Activated CD4-positive, alpha-beta T cell treated with anti-CD3 and anti-CD28 coated beads for 36 hours (primary cell): ENCODE data around the gene NMUR1. TPM values are rescaled to one million over a fixed set of nuclear protein-coding genes. Genes with fewer than 3 reads are reported as not detected.
A peak's percentile ranks its signal among the peaks of the same experiment; 100 is the strongest.

Experiments
- ATAC-seq: fragments of 200-7000 bp; cut with Tn5 transposase; one replicate; pipeline ENCODE4 v1.10.0; 2021; ENCODE audit warnings: mild to moderate bottlenecking, moderate library complexity
- CTCF ChIA-PET: fragments of 350-600 bp; sonication (Branson Sonifier 250); formaldehyde crosslinking; loops from one replicate; lab custom pipeline; 2021; ENCODE audit warnings: antibody characterized with exemption; lab: Charles Lee
- POLR2A ChIA-PET: fragments of 350-600 bp; sonication (Branson Sonifier 250); formaldehyde crosslinking; loops from one replicate; lab custom pipeline; 2021; ENCODE audit warnings: antibody characterized with exemption, inconsistent platforms; lab: Charles Lee
- DNase-seq: peaks from one replicate; pipeline ENCODE4 v3.0.0-alpha.2; 2020
- H3K27ac Mint-ChIP-seq: one replicate; pipeline ENCODE4 v1.8.0; 2021; ENCODE audit warnings: mixed read lengths
- H3K27me3 Mint-ChIP-seq: one replicate; pipeline ENCODE4 v1.8.0; 2021; ENCODE audit warnings: mixed read lengths
- H3K36me3 Mint-ChIP-seq: one replicate; pipeline ENCODE4 v1.8.0; 2021; ENCODE audit warnings: low read depth, mixed read lengths
- H3K4me1 Mint-ChIP-seq: one replicate; pipeline ENCODE4 v1.8.0; 2021; ENCODE audit warnings: mixed read lengths
- H3K4me3 Mint-ChIP-seq: one replicate; pipeline ENCODE4 v1.8.0; 2021; ENCODE audit warnings: mild to moderate bottlenecking, moderate library complexity, mixed read lengths
- H3K9me3 Mint-ChIP-seq: one replicate; pipeline ENCODE4 v1.8.0; 2021; ENCODE audit warnings: low read depth, mixed read lengths
- intact Hi-C, 2 experiments: fragments of 100-400 bp; cut with DNase I in 1 of 2; cut with micrococcal nuclease in 1 of 2; formaldehyde crosslinking; loops; one replicate each; pipeline versions ENCODE4 v1.14.2 to v1.15.1; 2022 to 2024; cut with DNase I, micrococcal nuclease
- total RNA-seq, 2 experiments: library from RNA; stranded (reverse); gene quantifications; one replicate each; pipeline ENCODE4 v1.2.3, GENCODE V29; 2021

NMUR1 gene
- total RNA-seq, 2 experiments from 2014 or later: not detected

GRCh38 chr2:231513746-231514224 lies 16.5 kb downstream of the NMUR1 start:
- H3K4me1 Mint-ChIP-seq: peaks cover 13% of the 10 kb centered on the region
- H3K36me3 Mint-ChIP-seq: peaks cover 10% of the 10 kb centered on the region
- H3K9me3 Mint-ChIP-seq: no peaks in the 10 kb centered on the region
- ChIA-PET POLR2A (interaction anchor here (0.6 to 1.6 kb wide), 10 partner anchors 31 to 270 kb away, joined by 3 to 15 read pairs (median 4); partner anchors contain the start of gene NCL), CTCF (interaction anchor here (1.3 to 1.7 kb wide), 2 partner anchors 12 to 62 kb away, joined by 4 read pairs; no protein-coding TSS in a partner anchor)
- DNase-seq (no peak), ATAC-seq (no peak)
- intact Hi-C loops: loop anchor here (1.0 to 2.0 kb wide), 12 partner anchors 31 to 1037 kb away; partner anchors contain the start of genes NCL (in 2 of the 2), PDE6D (in 2 of the 2), ARMC9 (in 1 of the 2) and EIF4E2 (in 1 of the 2)
- H3K4me3 Mint-ChIP-seq: peak overlapping the region; percentile 83
- no peaks in the 10 kb centered on the region for H3K27me3 Mint-ChIP-seq
- H3K27ac Mint-ChIP-seq: peak overlapping the region; percentile 95

- Mint-ChIP-seq H3K4me3 (no peak overlapping the region), H3K36me3 (peaks cover 13% of the 10 kb centered on the region), H3K9me3 (no peaks in the 10 kb centered on the region), H3K27ac (peak overlapping the region; percentile 52), H3K27me3 (no peaks in the 10 kb centered on the region), H3K4me1 (peaks cover 13% of the 10 kb centered on the region)
- no peak for DNase-seq
- ChIA-PET POLR2A (interaction anchor here (1.2 kb wide), 1 partner anchor 45 kb away, joined by 4 read pairs; no protein-coding TSS in a partner anchor), CTCF (interaction anchor here (0.8 to 1.7 kb wide), 6 partner anchors 28 to 203 kb away, joined by 3 to 12 read pairs (median 3); partner anchors contain the start of gene NCL)
- intact Hi-C loops: no loop called here
- ATAC-seq: no peak
These were observed 18.0 kb downstream of the NMUR1 start for GRCh38 chr2:231512222-231512621.

- peaks cover 24% of the 10 kb centered on the region for H3K36me3 Mint-ChIP-seq
- no peak overlapping the region for H3K4me3 Mint-ChIP-seq
- intact Hi-C loops: no loop called here
- no peak overlapping the region for H3K27ac Mint-ChIP-seq
- no peaks in the 10 kb centered on the region for H3K9me3 Mint-ChIP-seq
- no peaks in the 10 kb centered on the region for H3K27me3 Mint-ChIP-seq
- no peak for ATAC-seq
- POLR2A ChIA-PET: no interaction called here
- DNase-seq: no peak
- CTCF ChIA-PET: interaction anchor here (1.0 to 1.4 kb wide), 2 partner anchors 13 to 21 kb away, joined by 3 to 4 read pairs; no protein-coding TSS in a partner anchor
- H3K4me1 Mint-ChIP-seq: no peaks in the 10 kb centered on the region
These were observed 26.5 kb downstream of the NMUR1 start for GRCh38 chr2:231503766-231504165.

- Mint-ChIP-seq H3K36me3 (peaks cover 24% of the 10 kb centered on the region), H3K4me1 (no peaks in the 10 kb centered on the region), H3K9me3 (no peaks in the 10 kb centered on the region), H3K27ac (no peak overlapping the region), H3K4me3 (no peak overlapping the region), H3K27me3 (no peaks in the 10 kb centered on the region)
- ChIA-PET CTCF (interaction anchor here (0.9 kb wide), 1 partner anchor 24 kb away, joined by 4 read pairs; no protein-coding TSS in a partner anchor), POLR2A (no interaction called here)
- intact Hi-C loops: no loop called here
- DNase-seq: no peak
- ATAC-seq: no peak
These were observed 27.6 kb downstream of the NMUR1 start for GRCh38 chr2:231502596-231502995.

DNA sequence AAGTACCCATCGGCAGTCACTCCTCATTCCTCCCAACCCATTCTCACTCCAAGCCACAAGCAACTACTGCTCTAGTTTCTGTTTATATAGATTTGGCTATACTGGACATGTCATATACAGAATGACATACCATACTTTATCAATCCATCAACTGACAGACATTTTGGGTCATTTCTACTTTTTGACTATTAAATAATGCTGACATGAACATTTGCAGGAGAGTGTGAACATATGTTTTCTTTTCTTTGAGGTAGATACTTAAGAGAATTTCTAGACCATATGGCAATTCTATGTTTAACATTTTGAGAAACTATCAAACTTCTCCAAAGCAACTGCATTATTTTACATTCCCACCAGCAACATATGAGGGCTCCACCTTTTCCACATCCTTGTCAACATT lies 32.6 kb downstream of the NMUR1 start:
- CTCF ChIA-PET: interaction anchor here (0.9 kb wide), 1 partner anchor 61 kb away, joined by 3 read pairs; no protein-coding TSS in a partner anchor
- H3K4me3 Mint-ChIP-seq: no peak overlapping the region

GRCh38 chr2:231494669-231495068 lies 35.6 kb downstream of the NMUR1 start:
- ChIA-PET POLR2A (no interaction called here), CTCF (no interaction called here)
- no peak for ATAC-seq
- H3K27ac Mint-ChIP-seq: no peak overlapping the region
- intact Hi-C loops: no loop called here
- DNase-seq: no peak
- H3K9me3 Mint-ChIP-seq: no peaks in the 10 kb centered on the region
- peaks cover 7% of the 10 kb centered on the region for H3K4me1 Mint-ChIP-seq
- no peak overlapping the region for H3K4me3 Mint-ChIP-seq
- H3K27me3 Mint-ChIP-seq: no peaks in the 10 kb centered on the region
- H3K36me3 Mint-ChIP-seq: no peaks in the 10 kb centered on the region

More for the DNA sequence above, 32.6 kb downstream of the NMUR1 start:
- no peak for ATAC-seq
- Mint-ChIP-seq H3K9me3 (no peaks in the 10 kb centered on the region), H3K27me3 (no peaks in the 10 kb centered on the region), H3K36me3 (peaks cover 4% of the 10 kb centered on the region), H3K4me1 (peaks cover 7% of the 10 kb centered on the region), H3K27ac (no peak overlapping the region)
- intact Hi-C loops: no loop called here
- DNase-seq: no peak
- POLR2A ChIA-PET: no interaction called here

GRCh38 chr2:231490801-231491200 lies 39.4 kb downstream of the NMUR1 start:
- POLR2A ChIA-PET: no interaction called here
- no peak for DNase-seq
- ATAC-seq: no peak
- Mint-ChIP-seq H3K27ac (no peak overlapping the region), H3K9me3 (no peaks in the 10 kb centered on the region), H3K4me1 (peaks cover 7% of the 10 kb centered on the region), H3K4me3 (no peak overlapping the region), H3K27me3 (no peaks in the 10 kb centered on the region), H3K36me3 (no peaks in the 10 kb centered on the region)
- CTCF ChIA-PET: interaction anchor here (0.7 to 1.6 kb wide), 5 partner anchors 8 to 223 kb away, joined by 3 to 8 read pairs (median 3); no protein-coding TSS in a partner anchor
- intact Hi-C loops: no loop called here

GRCh38 chr2:231489990-231490389 lies 40.3 kb downstream of the NMUR1 start:
- Mint-ChIP-seq H3K4me3 (no peak overlapping the region), H3K27ac (no peak overlapping the region), H3K4me1 (peaks cover 5% of the 10 kb centered on the region), H3K27me3 (no peaks in the 10 kb centered on the region), H3K9me3 (no peaks in the 10 kb centered on the region), H3K36me3 (no peaks in the 10 kb centered on the region)
- ChIA-PET CTCF (interaction anchor here (0.6 to 1.6 kb wide), 5 partner anchors 9 to 538 kb away, joined by 3 to 8 read pairs (median 3); no protein-coding TSS in a partner anchor), POLR2A (no interaction called here)
- no peak for DNase-seq
- intact Hi-C loops: no loop called here
- ATAC-seq: no peak

DNA sequence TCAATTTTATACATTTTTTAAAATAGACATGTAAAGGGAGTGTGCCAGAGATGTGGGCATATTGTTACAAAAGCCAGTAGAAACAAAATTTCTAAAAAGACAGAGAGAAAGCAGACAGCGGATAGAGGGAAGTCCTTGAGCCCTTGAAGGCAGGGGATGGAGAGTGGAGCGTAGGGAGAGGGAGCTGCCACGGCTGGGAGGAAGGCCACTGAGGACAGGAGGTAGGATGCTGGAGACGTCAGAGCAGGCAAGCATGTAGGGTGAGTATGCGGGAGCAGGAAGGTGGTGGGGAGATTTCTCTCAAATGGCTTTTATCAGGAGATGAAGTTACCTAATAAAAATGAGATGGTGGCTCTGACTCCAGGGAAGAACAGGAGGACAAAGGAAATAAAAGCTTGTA lies 41.9 kb downstream of the NMUR1 start:
- no peak overlapping the region for H3K27ac Mint-ChIP-seq
- CTCF ChIA-PET: interaction anchor here (0.7 to 1.2 kb wide), 4 partner anchors 10 to 64 kb away, joined by 3 to 4 read pairs (median 3); no protein-coding TSS in a partner anchor
- H3K36me3 Mint-ChIP-seq: no peaks in the 10 kb centered on the region
- H3K9me3 Mint-ChIP-seq: no peaks in the 10 kb centered on the region
- H3K27me3 Mint-ChIP-seq: no peaks in the 10 kb centered on the region
- intact Hi-C loops: no loop called here
- POLR2A ChIA-PET: no interaction called here
- DNase-seq: no peak
- ATAC-seq: no peak
- H3K4me3 Mint-ChIP-seq: no peak overlapping the region
- peaks cover 4% of the 10 kb centered on the region for H3K4me1 Mint-ChIP-seq

GRCh38 chr2:231486851-231487596 lies 43.2 kb downstream of the NMUR1 start:
- no peak for ATAC-seq
- Mint-ChIP-seq H3K9me3 (no peaks in the 10 kb centered on the region), H3K4me3 (no peak overlapping the region), H3K4me1 (peaks cover 7% of the 10 kb centered on the region), H3K27me3 (no peaks in the 10 kb centered on the region), H3K36me3 (no peaks in the 10 kb centered on the region), H3K27ac (no peak overlapping the region)
- intact Hi-C loops: no loop called here
- ChIA-PET POLR2A (no interaction called here), CTCF (interaction anchor here (0.7 to 1.1 kb wide), 3 partner anchors 11 to 1259 kb away, joined by 3 read pairs; no protein-coding TSS in a partner anchor)
- no peak for DNase-seq
